IPS-18a (cell line): ENCODE measurements around the gene ATXN7.

Experiments used
- H3K27ac ChIP-seq: one replicate; pipeline ENCODE4 v1.5.1; 2013; ENCODE audit warnings: low read length
- H3K27me3 ChIP-seq: one replicate; pipeline ENCODE4 v1.6.1; 2013; ENCODE audit warnings: mild to moderate bottlenecking, low read length; ENCODE audit not compliant: control insufficient read depth, insufficient read depth
- H3K36me3 ChIP-seq: one replicate; pipeline ENCODE4 v1.6.1; 2013; ENCODE audit warnings: low read depth, low read length; ENCODE audit not compliant: control insufficient read depth
- H3K4me1 ChIP-seq: one replicate; pipeline ENCODE4 v1.6.1; 2013; ENCODE audit warnings: low read depth, low read length; ENCODE audit not compliant: control insufficient read depth
- H3K4me3 ChIP-seq: one replicate; pipeline ENCODE4 v1.5.1; 2013; ENCODE audit warnings: low read length
- H3K9ac ChIP-seq: one replicate; pipeline ENCODE4 v1.6.1; 2013; ENCODE audit warnings: mild to moderate bottlenecking, low read length, moderate library complexity
- H3K9me3 ChIP-seq: one replicate; pipeline ENCODE4 v1.6.1; 2013; ENCODE audit warnings: low read depth, low read length; ENCODE audit not compliant: control insufficient read depth

The ATXN7 gene

GRCh38 chr3:63847718-63848450, 15.8 kb upstream of the ATXN7 start:
- H3K9ac ChIP-seq = no peak overlapping the region
- no peaks in the 10 kb centered on the region for H3K27me3 ChIP-seq
- peak overlapping the region; percentile 22 for H3K4me3 ChIP-seq
- no peaks in the 10 kb centered on the region for H3K9me3 ChIP-seq
- peaks cover 20% of the 10 kb centered on the region for H3K4me1 ChIP-seq
- no peaks in the 10 kb centered on the region for H3K36me3 ChIP-seq
- H3K27ac ChIP-seq = no peak overlapping the region

- Histone ChIP-seq H3K9ac (no peak overlapping the region), H3K36me3 (no peaks in the 10 kb centered on the region), H3K27me3 (no peaks in the 10 kb centered on the region), H3K4me3 (no peak overlapping the region), H3K4me1 (peaks cover 20% of the 10 kb centered on the region), H3K9me3 (no peaks in the 10 kb centered on the region), H3K27ac (no peak overlapping the region)
Observed at GRCh38 chr3:63849175-63849574, 14.5 kb upstream of the ATXN7 start.

GRCh38 chr3:63851287-63851686, 12.4 kb upstream of the ATXN7 start:
- Histone ChIP-seq H3K4me3 (no peak overlapping the region), H3K4me1 (peaks cover 35% of the 10 kb centered on the region), H3K27ac (no peak overlapping the region), H3K9me3 (no peaks in the 10 kb centered on the region), H3K36me3 (no peaks in the 10 kb centered on the region), H3K9ac (no peak overlapping the region), H3K27me3 (no peaks in the 10 kb centered on the region)

DNA sequence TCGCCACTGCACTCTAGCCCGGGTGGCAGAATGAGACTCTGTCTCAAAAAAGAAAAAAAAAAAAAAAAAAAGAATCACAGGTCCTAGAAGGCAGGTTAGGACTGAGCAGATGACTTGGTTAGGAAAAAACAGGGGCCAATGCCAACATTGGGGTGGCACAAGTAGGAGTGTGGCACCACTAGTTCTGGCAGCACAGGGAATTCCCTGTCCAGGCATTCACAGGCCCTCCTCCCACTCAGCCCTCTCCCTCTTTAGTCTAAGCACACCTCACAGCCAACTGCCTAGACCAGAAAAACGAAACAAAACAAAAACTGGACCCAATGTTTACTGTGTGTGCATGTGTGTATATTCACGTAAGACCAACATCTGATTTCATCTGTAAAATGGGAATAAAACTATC, 10.6 kb upstream of the ATXN7 start:
- Histone ChIP-seq H3K4me3 (no peak overlapping the region), H3K9ac (no peak overlapping the region), H3K36me3 (no peaks in the 10 kb centered on the region)

GRCh38 chr3:63855333-63855940, 8.2 kb upstream of the ATXN7 start:
- Histone ChIP-seq H3K9me3 (no peaks in the 10 kb centered on the region), H3K4me3 (no peak overlapping the region), H3K4me1 (peaks cover 32% of the 10 kb centered on the region), H3K36me3 (no peaks in the 10 kb centered on the region), H3K27me3 (no peaks in the 10 kb centered on the region), H3K9ac (no peak overlapping the region), H3K27ac (no peak overlapping the region)

More for the DNA sequence above, 10.6 kb upstream of the ATXN7 start:
- Histone ChIP-seq H3K27me3 (no peaks in the 10 kb centered on the region), H3K4me1 (peaks cover 37% of the 10 kb centered on the region), H3K27ac (no peak overlapping the region), H3K9me3 (no peaks in the 10 kb centered on the region)

- Histone ChIP-seq H3K4me3 (no peak overlapping the region), H3K27me3 (no peaks in the 10 kb centered on the region), H3K27ac (no peak overlapping the region), H3K36me3 (no peaks in the 10 kb centered on the region), H3K9me3 (no peaks in the 10 kb centered on the region), H3K4me1 (peaks cover 49% of the 10 kb centered on the region), H3K9ac (no peak overlapping the region)
Observed at GRCh38 chr3:63857311-63857710, 6.4 kb upstream of the ATXN7 start.

DNA sequence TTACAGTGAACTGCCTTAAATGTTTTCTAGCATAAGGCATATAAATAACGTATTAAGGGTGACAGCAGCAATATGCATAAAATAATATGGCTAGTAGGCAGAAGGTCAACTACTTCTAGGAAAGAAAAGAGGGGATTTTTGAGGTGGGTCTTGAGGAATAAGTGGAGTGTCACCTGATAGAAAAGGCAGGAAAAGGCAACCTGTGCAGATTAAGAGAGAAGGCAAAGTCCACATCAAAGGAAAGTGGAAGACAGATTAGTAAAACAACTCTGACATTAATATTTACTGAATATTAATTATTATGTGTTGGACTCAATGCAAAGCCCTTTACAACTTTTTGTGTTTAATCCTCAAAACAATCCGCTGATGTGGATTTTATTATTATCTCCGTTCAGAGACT, 2.9 kb upstream of the ATXN7 start:
- no peaks in the 10 kb centered on the region for H3K36me3 ChIP-seq
- peaks cover 4% of the 10 kb centered on the region for H3K27me3 ChIP-seq
- H3K9me3 ChIP-seq = no peaks in the 10 kb centered on the region
- peaks cover 47% of the 10 kb centered on the region for H3K4me1 ChIP-seq
- no peak overlapping the region for H3K4me3 ChIP-seq
- H3K9ac ChIP-seq = no peak overlapping the region
- H3K27ac ChIP-seq = no peak overlapping the region

DNA sequence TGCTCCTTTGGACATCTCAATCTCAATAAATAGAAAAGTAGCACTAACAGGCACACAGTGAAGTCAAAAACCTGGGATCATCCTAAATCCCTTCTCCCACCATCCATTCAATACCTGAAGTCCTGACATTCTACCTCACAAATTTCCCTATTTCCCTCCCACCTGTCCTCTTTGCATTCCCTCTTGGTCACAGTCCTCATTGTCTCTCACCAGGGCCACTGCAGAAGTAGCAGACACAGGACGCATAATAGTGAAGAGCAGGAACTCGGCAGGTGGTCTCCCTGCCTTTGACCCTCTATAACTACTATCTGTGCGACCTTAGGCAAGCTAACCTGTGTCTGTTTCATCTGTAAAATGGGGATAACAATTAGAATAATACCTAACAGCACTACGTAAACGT, 2.4 kb upstream of the ATXN7 start:
- Histone ChIP-seq H3K27me3 (peaks cover 4% of the 10 kb centered on the region), H3K36me3 (no peaks in the 10 kb centered on the region), H3K4me3 (peak overlapping the region; percentile 19), H3K9me3 (no peaks in the 10 kb centered on the region), H3K9ac (no peak overlapping the region), H3K4me1 (peaks cover 42% of the 10 kb centered on the region), H3K27ac (no peak overlapping the region)

DNA sequence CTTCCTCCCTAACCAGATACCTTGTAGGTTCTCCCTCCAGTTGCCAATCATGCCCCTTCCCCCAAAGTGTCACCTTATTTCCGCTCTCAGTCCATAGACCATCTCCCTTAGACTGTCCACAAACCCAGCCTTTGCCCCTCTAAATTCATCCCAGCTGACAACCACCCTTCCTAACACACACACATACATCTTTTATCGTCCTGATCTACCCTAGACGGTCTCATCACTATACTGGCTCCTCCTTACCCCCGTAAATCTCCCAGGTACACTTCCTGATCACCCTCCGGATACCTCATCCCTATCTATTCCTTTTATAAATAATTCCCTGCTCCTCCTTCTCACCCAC, 890 bp upstream of the ATXN7 start:
- H3K9ac ChIP-seq = peak overlapping the region; percentile 85
- H3K27ac ChIP-seq = peak overlapping the region; percentile 25
- no peaks in the 10 kb centered on the region for H3K9me3 ChIP-seq

GRCh38 chr3:63864008-63864964, 619 bp downstream of the ATXN7 start:
- Histone ChIP-seq H3K4me3 (peak overlapping the region; percentile 78), H3K9ac (peak overlapping the region; percentile 59), H3K27ac (no peak overlapping the region), H3K27me3 (peaks cover 4% of the 10 kb centered on the region), H3K9me3 (no peaks in the 10 kb centered on the region), H3K4me1 (peaks cover 28% of the 10 kb centered on the region), H3K36me3 (no peaks in the 10 kb centered on the region)

More for the DNA sequence above, 890 bp upstream of the ATXN7 start:
- no peaks in the 10 kb centered on the region for H3K36me3 ChIP-seq
- peaks cover 4% of the 10 kb centered on the region for H3K27me3 ChIP-seq
- H3K4me3 ChIP-seq = peak overlapping the region; percentile 85
- peaks cover 33% of the 10 kb centered on the region for H3K4me1 ChIP-seq

DNA sequence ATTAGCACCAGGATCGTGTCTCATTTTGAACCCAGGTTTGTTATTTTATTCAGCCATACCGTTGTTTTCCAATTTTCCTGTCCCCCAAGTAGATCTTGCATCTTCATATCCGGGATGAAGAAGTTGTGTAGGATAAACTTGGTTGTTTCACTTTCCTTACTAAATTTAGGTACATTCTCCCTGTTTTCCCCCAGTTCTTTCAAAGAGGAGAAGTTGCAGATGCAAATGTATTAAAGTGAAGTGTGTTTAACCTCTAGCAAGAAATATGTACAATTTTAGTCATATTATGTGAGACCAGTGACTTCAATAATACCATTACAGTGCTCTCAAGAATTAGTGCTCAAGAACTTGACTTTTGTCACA, 1.3 kb downstream of the ATXN7 start:
- no peak overlapping the region for H3K27ac ChIP-seq

More for the DNA sequence above, 1.3 kb downstream of the ATXN7 start:
- H3K9me3 ChIP-seq = no peaks in the 10 kb centered on the region
- peaks cover 25% of the 10 kb centered on the region for H3K4me1 ChIP-seq
- peaks cover 4% of the 10 kb centered on the region for H3K27me3 ChIP-seq
- peak overlapping the region; percentile 78 for H3K4me3 ChIP-seq
- H3K9ac ChIP-seq = peak overlapping the region; percentile 59
- no peaks in the 10 kb centered on the region for H3K36me3 ChIP-seq
